MCF 10A (cell line): ENCODE results near the gene SPSB4. TPM values are rescaled to one million over a fixed set of nuclear protein-coding genes. Genes with fewer than 3 reads are reported as not detected.

Experiments used
- BruUV-seq: library from RNA; stranded (reverse); fragments of 400-500 nt; replicated peaks from 2 replicates; lab custom pipeline; 2021; lab: Mats Ljungman, UMichigan
- CTCF ChIA-PET: fragments of 300-600 bp; sonication (Branson Sonifier 250); formaldehyde crosslinking; extraction: SDS; loops from one replicate; lab custom pipeline; 2021; ENCODE audit warnings: antibody characterized with exemption, inconsistent platforms; lab: Yijun Ruan, JAX
- POLR2A ChIA-PET: fragments of 300-600, 350-650 bp; sonication (Branson Sonifier 250); formaldehyde crosslinking; extraction: SDS; loops from one replicate; lab custom pipeline; 2020; ENCODE audit warnings: antibody characterized with exemption, inconsistent platforms; lab: Yijun Ruan, JAX
- DNase-seq: peaks from one replicate; pipeline ENCODE4 v3.0.0-alpha.2; 2018; ENCODE audit not compliant: unreplicated experiment
- H3K27ac Mint-ChIP-seq: one replicate; pipeline ENCODE4 v1.8.0; 2022; ENCODE audit warnings: mild to moderate bottlenecking, low read depth, mixed read lengths; ENCODE audit not compliant: unreplicated experiment
- H3K27me3 Mint-ChIP-seq: one replicate; pipeline ENCODE4 v1.8.0; 2022; ENCODE audit warnings: mixed read lengths; ENCODE audit not compliant: insufficient read depth, unreplicated experiment
- H3K36me3 Mint-ChIP-seq: one replicate; pipeline ENCODE4 v1.8.0; 2022; ENCODE audit warnings: mild to moderate bottlenecking, moderate library complexity, mixed read lengths; ENCODE audit not compliant: insufficient read depth, unreplicated experiment
- H3K4me1 Mint-ChIP-seq: one replicate; pipeline ENCODE4 v1.8.0; 2022; ENCODE audit warnings: mixed read lengths; ENCODE audit not compliant: insufficient read depth, unreplicated experiment
- H3K4me3 Mint-ChIP-seq: one replicate; pipeline ENCODE4 v1.8.0; 2022; ENCODE audit warnings: mild to moderate bottlenecking, moderate library complexity, mixed read lengths; ENCODE audit not compliant: unreplicated experiment
- H3K9me3 Mint-ChIP-seq: one replicate; pipeline ENCODE4 v1.8.0; 2022; ENCODE audit warnings: mixed read lengths; ENCODE audit not compliant: unreplicated experiment
- intact Hi-C: fragments of 100-400 bp; cut with micrococcal nuclease; formaldehyde crosslinking; loops from 2 replicates; pipeline ENCODE4 v1.14.1; 2022
- total RNA-seq: library from RNA; stranded (reverse); gene quantifications from 2 replicates; pipeline ENCODE4 v1.2.3, GENCODE V29; 2022
- TF ChIP-seq, protein P1 (sequence below): fragments of 200-600 bp; IDR thresholded peaks from one replicate; pipeline ENCODE4 v1.8.0; 2022; ENCODE audit warnings: antibody characterized with exemption, mild to moderate bottlenecking; ENCODE audit not compliant: unreplicated experiment

Gene SPSB4
- total RNA-seq, 1 experiment from 2014 or later = not detected

DNA sequence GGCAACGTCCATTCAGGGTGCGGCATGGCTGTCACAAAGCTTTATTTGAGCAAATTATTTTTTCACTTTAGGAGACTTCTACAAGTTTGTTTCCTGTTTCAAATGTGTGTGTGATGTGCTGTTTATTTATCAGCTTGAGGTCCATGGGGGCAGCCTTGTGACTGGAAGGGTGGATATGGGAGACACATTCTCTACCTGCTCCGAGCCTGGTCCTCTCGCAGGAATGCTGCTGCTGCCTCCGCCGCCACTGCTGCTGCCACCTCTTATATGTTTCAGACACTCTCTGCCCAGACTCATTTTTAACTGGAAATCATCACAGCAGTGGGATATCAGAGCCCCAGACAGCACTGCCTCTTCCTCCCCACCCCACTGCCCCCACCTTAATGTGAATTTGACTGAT, 97.0 kb downstream of the SPSB4 start:
- ChIA-PET CTCF (interaction anchor here (0.6 to 1.4 kb wide), 3 partner anchors 44 to 225 kb away, joined by 3 to 9 read pairs (median 3); no protein-coding TSS in a partner anchor), POLR2A (no interaction called here)
- H3K9me3 Mint-ChIP-seq = peaks cover 3% of the 10 kb centered on the region
- TF ChIP-seq, protein P1, sequence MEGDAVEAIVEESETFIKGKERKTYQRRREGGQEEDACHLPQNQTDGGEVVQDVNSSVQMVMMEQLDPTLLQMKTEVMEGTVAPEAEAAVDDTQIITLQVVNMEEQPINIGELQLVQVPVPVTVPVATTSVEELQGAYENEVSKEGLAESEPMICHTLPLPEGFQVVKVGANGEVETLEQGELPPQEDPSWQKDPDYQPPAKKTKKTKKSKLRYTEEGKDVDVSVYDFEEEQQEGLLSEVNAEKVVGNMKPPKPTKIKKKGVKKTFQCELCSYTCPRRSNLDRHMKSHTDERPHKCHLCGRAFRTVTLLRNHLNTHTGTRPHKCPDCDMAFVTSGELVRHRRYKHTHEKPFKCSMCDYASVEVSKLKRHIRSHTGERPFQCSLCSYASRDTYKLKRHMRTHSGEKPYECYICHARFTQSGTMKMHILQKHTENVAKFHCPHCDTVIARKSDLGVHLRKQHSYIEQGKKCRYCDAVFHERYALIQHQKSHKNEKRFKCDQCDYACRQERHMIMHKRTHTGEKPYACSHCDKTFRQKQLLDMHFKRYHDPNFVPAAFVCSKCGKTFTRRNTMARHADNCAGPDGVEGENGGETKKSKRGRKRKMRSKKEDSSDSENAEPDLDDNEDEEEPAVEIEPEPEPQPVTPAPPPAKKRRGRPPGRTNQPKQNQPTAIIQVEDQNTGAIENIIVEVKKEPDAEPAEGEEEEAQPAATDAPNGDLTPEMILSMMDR = no peak
- no TSS peak for BruUV-seq
- H3K27me3 Mint-ChIP-seq = no peaks in the 10 kb centered on the region
- intact Hi-C loops = no loop called here
- no peak overlapping the region for H3K27ac Mint-ChIP-seq
- DNase-seq = no peak
- H3K4me1 Mint-ChIP-seq = peaks cover 7% of the 10 kb centered on the region
- no peak overlapping the region for H3K4me3 Mint-ChIP-seq
- no peaks in the 10 kb centered on the region for H3K36me3 Mint-ChIP-seq

DNA sequence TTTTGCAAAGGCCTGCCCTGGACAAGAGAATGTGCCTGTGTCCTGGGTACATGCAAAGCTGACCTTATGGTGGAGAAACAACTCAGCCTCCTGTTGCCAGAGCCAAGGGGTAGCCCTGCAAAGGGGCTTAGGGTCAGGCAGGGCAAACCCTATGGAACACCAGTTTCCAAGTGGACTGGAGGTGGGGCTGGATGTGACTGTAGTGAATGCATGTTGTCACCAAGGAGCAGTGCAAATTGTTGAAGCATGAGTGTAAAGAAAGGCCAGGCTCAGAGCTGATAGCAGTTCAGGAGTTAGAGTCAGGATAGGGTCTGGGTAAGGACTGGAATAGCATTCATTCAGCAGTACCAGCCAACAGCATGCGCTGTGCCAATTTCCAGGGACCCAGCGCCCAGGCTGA, 97.6 kb downstream of the SPSB4 start:
- no peaks in the 10 kb centered on the region for H3K36me3 Mint-ChIP-seq
- no peak overlapping the region for H3K4me3 Mint-ChIP-seq
- no TSS peak for BruUV-seq
- intact Hi-C loops = no loop called here
- TF ChIP-seq, protein P1 = no peak
- ChIA-PET POLR2A (no interaction called here), CTCF (interaction anchor here (0.6 to 1.4 kb wide), 4 partner anchors 33 to 148 kb away, joined by 3 to 9 read pairs (median 3); no protein-coding TSS in a partner anchor)
- H3K27me3 Mint-ChIP-seq = no peaks in the 10 kb centered on the region
- DNase-seq = no peak
- H3K9me3 Mint-ChIP-seq = no peaks in the 10 kb centered on the region
- no peak overlapping the region for H3K27ac Mint-ChIP-seq
- peaks cover 7% of the 10 kb centered on the region for H3K4me1 Mint-ChIP-seq

DNA sequence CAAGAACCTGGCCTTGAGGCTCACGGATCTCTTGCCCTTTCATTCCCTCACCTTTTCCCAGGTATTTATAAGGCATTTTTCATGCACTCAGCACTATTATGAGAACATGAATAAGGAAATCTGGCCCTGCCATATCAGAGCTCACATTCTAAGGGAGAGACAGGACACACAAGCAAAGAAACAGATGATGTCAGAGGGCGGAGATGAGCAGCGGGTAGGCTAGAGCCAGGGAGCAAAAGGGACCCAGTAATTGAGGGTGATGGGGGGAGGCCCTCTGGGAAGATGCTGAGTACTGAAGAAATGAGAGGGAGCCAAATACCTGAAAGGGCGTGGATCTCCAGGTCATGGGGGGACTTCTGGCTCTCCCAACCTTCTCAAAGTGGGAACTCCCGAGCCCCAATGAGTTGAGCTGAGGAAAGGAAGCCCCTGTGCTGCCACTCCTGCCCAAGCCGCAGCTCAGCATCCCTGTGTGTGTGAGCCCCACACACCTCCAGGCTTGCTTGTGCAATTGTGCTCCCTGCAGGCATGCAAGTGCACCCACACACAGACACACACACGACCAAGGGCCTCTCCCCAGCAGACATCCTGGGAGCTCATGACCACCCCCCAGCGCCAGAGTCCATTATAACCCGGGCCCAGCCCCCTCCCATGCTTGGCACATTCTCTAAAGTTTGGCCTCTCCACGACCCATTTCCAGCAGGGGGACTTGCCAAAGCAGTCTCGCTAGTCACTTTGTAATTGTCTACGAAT, 99.1 kb downstream of the SPSB4 start:
- Mint-ChIP-seq H3K27me3 (no peaks in the 10 kb centered on the region), H3K27ac (no peak overlapping the region), H3K36me3 (no peaks in the 10 kb centered on the region), H3K4me3 (no peak overlapping the region), H3K4me1 (peaks cover 7% of the 10 kb centered on the region), H3K9me3 (no peaks in the 10 kb centered on the region)
- ChIA-PET CTCF (interaction anchor here (0.9 to 1.2 kb wide), 2 partner anchors 32 to 46 kb away, joined by 3 to 4 read pairs; no protein-coding TSS in a partner anchor), POLR2A (interaction anchor here (0.6 kb wide), 1 partner anchor 10 kb away, joined by 3 read pairs; no protein-coding TSS in a partner anchor)
- TF ChIP-seq, protein P1 = no peak
- no peak for DNase-seq
- intact Hi-C loops = no loop called here
- no TSS peak for BruUV-seq

DNA sequence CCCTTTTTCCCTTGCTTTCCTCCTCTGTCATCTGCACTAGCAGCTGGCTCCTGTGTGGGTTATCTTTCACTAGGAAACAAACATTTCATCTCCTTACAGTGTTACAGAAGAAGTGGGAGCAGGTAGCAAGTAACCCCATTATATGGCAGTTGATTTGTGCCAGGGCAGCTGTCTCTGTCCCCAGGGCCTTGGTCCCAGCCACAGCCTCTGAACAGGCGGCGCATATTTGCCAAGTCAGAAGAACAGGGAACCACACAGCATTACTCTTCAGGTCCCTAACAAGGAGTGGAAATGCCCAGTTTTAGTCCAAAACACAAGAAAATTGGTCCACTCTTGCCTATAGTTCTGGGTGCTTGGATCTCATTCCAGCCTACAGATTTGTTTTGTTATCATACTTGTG, 99.8 kb downstream of the SPSB4 start:
- H3K27me3 Mint-ChIP-seq = no peaks in the 10 kb centered on the region
- no peak for DNase-seq

More for the DNA sequence above, 99.8 kb downstream of the SPSB4 start:
- BruUV-seq = no TSS peak
- ChIA-PET CTCF (no interaction called here), POLR2A (interaction anchor here (0.6 kb wide), 1 partner anchor 9 kb away, joined by 3 read pairs; no protein-coding TSS in a partner anchor)
- Mint-ChIP-seq H3K9me3 (no peaks in the 10 kb centered on the region), H3K4me1 (peaks cover 7% of the 10 kb centered on the region), H3K27ac (no peak overlapping the region), H3K36me3 (no peaks in the 10 kb centered on the region), H3K4me3 (no peak overlapping the region)
- intact Hi-C loops = no loop called here
- TF ChIP-seq, protein P1 = no peak
